ENCODE data around the gene NAPG. TPM values are rescaled to one million over a fixed set of nuclear protein-coding genes. Genes with fewer than 3 reads are reported as not detected.
"Not testable (repeated sequence)": the region's sequence is repeated elsewhere in the genome, so short reads cannot be mapped to it uniquely, and the experiment has no call there.

The NAPG gene
- total RNA-seq, 1 experiment from 2014 or later: 54.0 TPM

- Histone ChIP-seq H3K9me3 (ENCODE audit: low read depth, low read length, poor library complexity, severe bottlenecking) (no peaks in the 10 kb centered on the region), H3K27ac (ENCODE audit: low read depth, low read length, poor library complexity, severe bottlenecking) (no peak overlapping the region), H3K36me3 (ENCODE audit: insufficient read depth, low read length, poor library complexity, severe bottlenecking) (peaks cover 85% of the 10 kb centered on the region), H3K27me3 (replicated peaks; ENCODE audit: insufficient read depth, low read depth, low read length, poor library complexity) (no peaks in the 10 kb centered on the region), H3K4me1 (ENCODE audit: insufficient read depth, low read length, poor library complexity, severe bottlenecking) (no peaks in the 10 kb centered on the region), H3K4me3 (ENCODE audit: low read depth, low read length, poor library complexity, severe bottlenecking) (no peak overlapping the region)
- POLR2A ChIA-PET (ENCODE audit: low non-redundant PET): no interaction called here
- DNase-seq (ENCODE audit: low spot score): peak; percentile 19
- intact Hi-C loops (cut with micrococcal nuclease; ENCODE audit: unreplicated experiment): no loop called here
- TF ChIP-seq CTCF (conservative IDR thresholded peaks at IDR 0.05; ENCODE audit: low read depth, low read length): no peak
- no peak for TF ChIP-seq EZH2 (IDR thresholded peaks at IDR 0.05; ENCODE audit: borderline replicate concordance, low read depth, low read length, poor library complexity, severe bottlenecking)
- BruUV-seq (replicated peaks): no TSS peak
- CTCF ChIA-PET: interaction anchor here (0.7 kb wide), 1 partner anchor 538 kb away, joined by 3 read pairs; no protein-coding TSS in a partner anchor
Observed at GRCh38 chr18:10544093-10544748, 18.4 kb downstream of the NAPG start.

DNA sequence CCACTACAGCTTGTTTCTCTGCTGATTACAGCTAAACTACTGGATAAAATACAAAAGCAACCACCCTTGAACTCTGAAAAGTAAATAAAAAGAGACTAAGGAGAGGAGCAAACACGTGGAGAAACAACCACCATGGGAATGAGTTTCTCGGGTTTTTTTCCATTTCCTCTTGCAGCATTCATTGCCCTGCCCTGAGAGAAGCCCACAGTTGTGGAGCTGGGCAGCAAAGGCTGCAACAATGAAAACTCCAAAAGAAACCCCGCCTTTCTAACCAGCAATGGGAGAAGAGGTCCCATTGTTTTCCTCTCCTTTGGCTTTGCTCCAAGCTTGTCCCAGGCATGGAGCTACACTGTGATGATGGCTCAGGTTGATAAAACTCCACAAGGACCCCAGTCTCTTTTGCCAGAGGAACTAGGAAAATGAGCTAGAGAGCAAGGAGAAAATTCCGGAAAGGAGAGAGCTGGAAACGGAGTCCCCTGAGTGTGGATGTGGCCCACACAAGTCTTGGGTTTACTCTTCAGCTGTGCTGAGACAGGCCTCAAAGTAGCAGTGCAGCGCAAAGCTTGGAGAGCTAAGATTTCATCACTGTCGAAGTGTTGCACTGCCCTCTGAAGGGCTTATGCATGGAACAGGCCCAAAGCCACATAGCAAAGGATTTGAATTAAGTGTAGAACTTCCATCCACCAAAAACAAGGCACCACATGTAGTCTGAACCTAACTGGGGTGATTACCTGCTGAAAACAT is 20.9 kb downstream of the NAPG start:
- intact Hi-C loops (cut with micrococcal nuclease; ENCODE audit: unreplicated experiment): no loop called here
- no peak overlapping the region for H3K27ac ChIP-seq (ENCODE audit: low read depth, low read length, poor library complexity, severe bottlenecking)
- H3K4me3 ChIP-seq (ENCODE audit: low read depth, low read length, poor library complexity, severe bottlenecking): no peak overlapping the region
- DNase-seq (ENCODE audit: low spot score): no peak
- BruUV-seq (replicated peaks): no TSS peak
- H3K9me3 ChIP-seq (ENCODE audit: low read depth, low read length, poor library complexity, severe bottlenecking): no peaks in the 10 kb centered on the region
- TF ChIP-seq EZH2 (IDR thresholded peaks at IDR 0.05; ENCODE audit: borderline replicate concordance, low read depth, low read length, poor library complexity, severe bottlenecking): no peak
- 0 out of 2 replicates have a peak, but pooled peaks have one; percentile 17 for TF ChIP-seq CTCF (conservative IDR thresholded peaks at IDR 0.05; ENCODE audit: low read depth, low read length)
- H3K27me3 ChIP-seq (replicated peaks; ENCODE audit: insufficient read depth, low read depth, low read length, poor library complexity): no peaks in the 10 kb centered on the region
- ChIA-PET CTCF (no interaction called here), POLR2A (ENCODE audit: low non-redundant PET) (interaction anchor here (0.6 kb wide), 1 partner anchor 776 kb away, joined by 4 read pairs; no protein-coding TSS in a partner anchor)
- peaks cover 83% of the 10 kb centered on the region for H3K36me3 ChIP-seq (ENCODE audit: insufficient read depth, low read length, poor library complexity, severe bottlenecking)
- no peaks in the 10 kb centered on the region for H3K4me1 ChIP-seq (ENCODE audit: insufficient read depth, low read length, poor library complexity, severe bottlenecking)

DNA sequence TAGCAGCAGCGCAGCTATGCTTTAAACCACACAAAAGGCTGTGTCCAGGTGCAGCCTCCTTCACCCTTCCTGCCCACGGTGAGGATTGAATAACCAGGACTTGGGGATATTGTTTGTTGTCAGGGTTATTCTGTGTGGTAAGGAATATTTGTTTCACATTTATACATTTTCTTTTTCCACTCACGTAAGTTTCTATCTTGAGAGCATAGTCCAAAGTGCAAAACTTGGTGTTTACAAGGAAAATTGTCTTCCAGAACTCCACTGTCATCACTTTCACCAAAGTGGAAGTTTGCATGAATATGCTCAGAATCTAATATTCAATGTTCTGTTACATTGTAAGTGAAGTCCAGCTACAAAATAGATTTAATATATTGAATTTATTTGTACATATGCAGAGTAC is 26.4 kb downstream of the NAPG start:
- Histone ChIP-seq H3K27ac (ENCODE audit: low read depth, low read length, poor library complexity, severe bottlenecking) (no peak overlapping the region), H3K9me3 (ENCODE audit: low read depth, low read length, poor library complexity, severe bottlenecking) (no peaks in the 10 kb centered on the region), H3K4me1 (ENCODE audit: insufficient read depth, low read length, poor library complexity, severe bottlenecking) (no peaks in the 10 kb centered on the region), H3K27me3 (replicated peaks; ENCODE audit: insufficient read depth, low read depth, low read length, poor library complexity) (no peaks in the 10 kb centered on the region), H3K36me3 (ENCODE audit: insufficient read depth, low read length, poor library complexity, severe bottlenecking) (peaks cover 83% of the 10 kb centered on the region), H3K4me3 (ENCODE audit: low read depth, low read length, poor library complexity, severe bottlenecking) (no peak overlapping the region)
- ChIA-PET POLR2A (ENCODE audit: low non-redundant PET) (no interaction called here), CTCF (no interaction called here)
- no TSS peak for BruUV-seq (replicated peaks)
- intact Hi-C loops (cut with micrococcal nuclease; ENCODE audit: unreplicated experiment): no loop called here
- DNase-seq (ENCODE audit: low spot score): no peak
- TF ChIP-seq EZH2 (IDR thresholded peaks at IDR 0.05; ENCODE audit: borderline replicate concordance, low read depth, low read length, poor library complexity, severe bottlenecking) (no peak), CTCF (conservative IDR thresholded peaks at IDR 0.05; ENCODE audit: low read depth, low read length) (no peak)

DNA sequence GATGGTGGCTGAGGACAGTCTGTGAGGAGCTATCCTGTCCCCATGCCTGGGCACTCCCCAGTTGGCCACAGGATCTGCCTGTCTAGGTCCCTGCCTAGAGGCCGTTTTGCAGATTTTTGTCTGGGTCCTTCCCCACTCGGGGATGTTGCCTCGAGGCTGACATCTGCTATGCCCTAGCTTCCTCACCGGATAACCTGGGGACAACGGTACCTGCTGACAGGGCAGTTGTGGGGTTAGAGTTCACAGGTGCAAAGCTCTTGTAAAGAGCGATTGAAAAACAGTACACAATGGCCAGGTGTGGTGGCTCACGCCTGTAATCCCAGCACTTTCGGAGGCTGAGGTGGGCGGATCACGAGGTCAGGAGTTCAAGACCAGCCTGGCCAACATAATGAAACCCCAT is 30.4 kb downstream of the NAPG start:
- BruUV-seq (replicated peaks); H3K4me3 ChIP-seq (ENCODE audit: low read depth, low read length, poor library complexity, severe bottlenecking); DNase-seq (ENCODE audit: low spot score); H3K9me3 ChIP-seq (ENCODE audit: low read depth, low read length, poor library complexity, severe bottlenecking); H3K27me3 ChIP-seq (replicated peaks; ENCODE audit: insufficient read depth, low read depth, low read length, poor library complexity); H3K27ac ChIP-seq (ENCODE audit: low read depth, low read length, poor library complexity, severe bottlenecking); POLR2A ChIA-PET (ENCODE audit: low non-redundant PET); CTCF ChIA-PET; intact Hi-C loops (cut with micrococcal nuclease; ENCODE audit: unreplicated experiment): not testable (repeated sequence)
- Histone ChIP-seq H3K4me1 (ENCODE audit: insufficient read depth, low read length, poor library complexity, severe bottlenecking) (peaks cover 11% of the 10 kb centered on the region), H3K36me3 (ENCODE audit: insufficient read depth, low read length, poor library complexity, severe bottlenecking) (peaks cover 48% of the 10 kb centered on the region)
